ENCODE data around the gene CDH10. TPM values are rescaled to one million over a fixed set of nuclear protein-coding genes. Genes with fewer than 3 reads are reported as not detected.

Gene CDH10
- total and polyA plus RNA-seq, 2 donors (not counting 3 experiments of a cell fraction or from before 2014, with no cell fraction given), result 0.07 TPM; not detected in 1

- H3K9me1 ChIP-seq (replicated peaks; ENCODE audit: control insufficient read depth, extremely low read depth, insufficient read depth, low read length), result no peaks in the 10 kb centered on the region
- no peak overlapping the region for H3K9ac ChIP-seq (replicated peaks; ENCODE audit: extremely low read depth, insufficient read depth, low read length)
- BruUV-seq (replicated peaks), result no TSS peak
- dilution Hi-C loops (cut with MboI; ENCODE audit: extremely low pct_ligation_motif_present, low sequenced_read_pairs), result no loop called here
- CTCF ChIA-PET, result no interaction called here
- H2AFZ ChIP-seq (ENCODE audit: low read depth, low read length), result no peak overlapping the region
- H3K36me3 ChIP-seq (ENCODE audit: control insufficient read depth in 2 of 2, extremely low read depth in 1 of 2, insufficient read depth in 2 of 2, low read length in 2 of 2), result no peaks in the 10 kb centered on the region
- DNase-seq (ENCODE audit: low read depth, low spot score) (no peak), FAIRE-seq (no peak)
- H3K27me3 ChIP-seq (ENCODE audit: control insufficient read depth in 2 of 2, insufficient read depth in 2 of 2, low read length in 2 of 2), result no peaks in the 10 kb centered on the region
- H3K4me2 ChIP-seq (ENCODE audit: insufficient read depth, low read length), result no peak overlapping the region
- H3K4me1 ChIP-seq (ENCODE audit: control insufficient read depth, extremely low read depth, insufficient read depth, low read length), result no peaks in the 10 kb centered on the region
- POLR2A ChIA-PET, result no interaction called here
- H3K4me3 ChIP-seq (replicated peaks in 1 of 3; ENCODE audit: insufficient read depth in 1 of 3, low read depth in 1 of 3, low read length in 3 of 3), result no peak overlapping the region
- H3K79me2 ChIP-seq (ENCODE audit: control insufficient read depth, insufficient read depth, low read length), result no peaks in the 10 kb centered on the region
- TF ChIP-seq EZH2 (IDR thresholded peaks at IDR 0.05; ENCODE audit: borderline replicate concordance, low read depth, low read length, severe bottlenecking) (no peak), MAX (IDR thresholded peaks at IDR 0.05; ENCODE audit: insufficient read depth, insufficient read length) (no peak), POLR2AphosphoS5 (IDR thresholded peaks at IDR 0.05; ENCODE audit: insufficient read depth, low read depth, low read length) (no peak), FOS (IDR thresholded peaks at IDR 0.05; ENCODE audit: borderline replicate concordance, insufficient read depth, low read length) (no peak), MYC (IDR thresholded peaks at IDR 0.05; ENCODE audit: low read depth, low read length) (no peak), CTCF (IDR thresholded peaks at IDR 0.05; ENCODE audit: extremely low read depth in 1 of 2, insufficient read depth in 1 of 2, low read depth in 1 of 2, low read length in 2 of 2) (no peak), POLR2A (IDR thresholded peaks at IDR 0.05; ENCODE audit: low read depth, low read length) (no peak)
- no peak overlapping the region for H3K27ac ChIP-seq (ENCODE audit: insufficient read depth, low read depth, low read length)
- H3K9me3 ChIP-seq (replicated peaks; ENCODE audit: control insufficient read depth, insufficient read depth, low read length), result peaks cover 9% of the 10 kb centered on the region
- no peaks in the 10 kb centered on the region for H4K20me1 ChIP-seq (replicated peaks; ENCODE audit: control insufficient read depth, extremely low read depth, insufficient read depth, low read length)
- intact Hi-C loops (cut with micrococcal nuclease), result no loop called here
Measured at GRCh38 chr5:24606971-24607370, 37.8 kb downstream of the CDH10 start.
